ENCODE data around the gene CTCF.

The CTCF gene

GRCh38 chr16:67683767-67684166 is 121.4 kb downstream of the CTCF start:
- DNase-seq, result no peak

- no peak for DNase-seq
Measured at GRCh38 chr16:67685388-67686112, 123.2 kb downstream of the CTCF start.

All from T-helper 1 cell (primary cell).